ENCODE data around the gene ABCC8. TPM values are rescaled to one million over a fixed set of nuclear protein-coding genes. Genes with fewer than 3 reads are reported as not detected.

Gene ABCC8
- total and polyA plus RNA-seq, 12 donors, result 0.39 to 216 (median 4.0) TPM; not detected in 1

GRCh38 chr11:17397311-17398002 lies 79.2 kb downstream of the ABCC8 start:
- Histone ChIP-seq H3K9me3 (replicated peaks in 1 of 3) (no peaks in the 10 kb centered on the region), H3K36me3 (replicated peaks in 1 of 2) (no peaks in the 10 kb centered on the region), H3K27ac (no peak overlapping the region), H3K4me3 (no peak overlapping the region), H3K27me3 (no peaks in the 10 kb centered on the region), H3K4me1 (replicated peaks in 1 of 2) (no peaks in the 10 kb centered on the region)
- no peak for DNase-seq
- TF ChIP-seq POLR2A (IDR thresholded peaks at IDR 0.05) (no peak), CTCF (IDR thresholded peaks at IDR 0.05) (no peak)
- intact Hi-C loops (cut with DNase I), result no loop called here
- WGBS, 4 donors, result 75 to 96% (median 92%) methylated on average over 6 to 14 of the region's 14 CpGs

- no peak for DNase-seq
- H3K27me3 ChIP-seq, result no peaks in the 10 kb centered on the region
- H3K27ac ChIP-seq, result no peak overlapping the region
- H3K4me3 ChIP-seq, result no peak overlapping the region
- no peaks in the 10 kb centered on the region for H3K9me3 ChIP-seq (replicated peaks in 1 of 3)
- H3K4me1 ChIP-seq (replicated peaks in 1 of 2), result no peaks in the 10 kb centered on the region
- WGBS, 4 donors, result 89 to 93% (median 90%) methylated on average over 20 to 22 of the region's 22 CpGs
- intact Hi-C loops (cut with DNase I), result no loop called here
- H3K36me3 ChIP-seq (replicated peaks in 1 of 2), result no peaks in the 10 kb centered on the region
- no peak for TF ChIP-seq POLR2A (IDR thresholded peaks at IDR 0.05)
- TF ChIP-seq CTCF (IDR thresholded peaks at IDR 0.05), result no peak
Observed at GRCh38 chr11:17396598-17397310, 79.9 kb downstream of the ABCC8 start.

DNA sequence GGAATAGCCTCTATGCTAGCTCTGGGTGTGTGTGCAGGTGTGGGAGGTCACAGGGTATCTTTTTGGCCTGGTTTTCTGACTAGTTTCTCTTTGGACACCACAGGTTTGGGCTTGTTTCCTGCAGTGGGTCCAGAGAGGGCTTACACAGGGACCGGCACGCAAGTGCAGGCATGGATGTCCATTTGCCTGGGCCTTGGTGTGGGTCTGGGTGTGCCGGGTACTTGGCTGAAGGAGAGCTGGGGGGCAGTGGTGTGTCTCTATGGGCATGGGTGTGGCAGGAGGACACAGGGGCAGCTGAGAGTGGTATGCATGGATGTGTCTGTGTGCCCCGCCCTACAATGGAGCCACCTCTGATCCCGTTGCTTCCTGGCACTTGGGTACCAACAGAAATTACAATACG lies 80.7 kb downstream of the ABCC8 start:
- Histone ChIP-seq H3K36me3 (replicated peaks in 1 of 2) (no peaks in the 10 kb centered on the region), H3K27ac (no peak overlapping the region), H3K4me1 (replicated peaks in 1 of 2) (no peaks in the 10 kb centered on the region), H3K4me3 (no peak overlapping the region), H3K27me3 (no peaks in the 10 kb centered on the region), H3K9me3 (replicated peaks in 1 of 3) (no peaks in the 10 kb centered on the region)
- intact Hi-C loops (cut with DNase I), result no loop called here
- no peak for DNase-seq
- WGBS, 4 donors, result 64 to 89% (median 82%) methylated on average over 6 of the region's 6 CpGs
- TF ChIP-seq CTCF (IDR thresholded peaks at IDR 0.05), result no peak

GRCh38 chr11:17395554-17395961 lies 81.1 kb downstream of the ABCC8 start:
- Histone ChIP-seq H3K27me3 (no peaks in the 10 kb centered on the region), H3K4me3 (no peak overlapping the region), H3K4me1 (replicated peaks in 1 of 2) (no peaks in the 10 kb centered on the region), H3K27ac (no peak overlapping the region), H3K9me3 (replicated peaks in 1 of 3) (no peaks in the 10 kb centered on the region), H3K36me3 (replicated peaks in 1 of 2) (no peaks in the 10 kb centered on the region)
- DNase-seq, result no peak
- WGBS, 4 donors, result 85 to 92% (median 88%) methylated on average over 20 of the region's 20 CpGs
- intact Hi-C loops (cut with DNase I), result no loop called here
- no peak for TF ChIP-seq POLR2A (IDR thresholded peaks at IDR 0.05)
- no peak for TF ChIP-seq CTCF (IDR thresholded peaks at IDR 0.05)
